A673 (cell line): Measurements from ENCODE around the gene RPL35A. TPM values are rescaled to one million over a fixed set of nuclear protein-coding genes. Genes with fewer than 3 reads are reported as not detected.

ENCODE experiments used
- BruUV-seq: library from RNA; stranded (reverse); fragments of 400-500 nt; replicated peaks from 2 replicates; lab custom pipeline; 2021; lab: Mats Ljungman, UMichigan
- CTCF ChIA-PET: fragments of 300-600 bp; sonication (Branson Sonifier 250); formaldehyde crosslinking; loops from one replicate; lab custom pipeline; 2022; ENCODE audit warnings: antibody characterized with exemption; lab: Charles Lee
- POLR2A ChIA-PET: fragments of 300-600 bp; sonication (Branson Sonifier 250); formaldehyde crosslinking; loops from one replicate; lab custom pipeline; 2022; ENCODE audit warnings: antibody characterized with exemption; ENCODE audit not compliant: low non-redundant PET; lab: Charles Lee
- DNase-seq: peaks from one replicate; pipeline ENCODE4 v3.0.0-alpha.2; 2015; ENCODE audit warnings: low spot score
- H3K27ac ChIP-seq: fragments of 200-600 bp; sonication (generic); 2 replicates; pipeline ENCODE4 v1.5.1; 2016; ENCODE audit warnings: mixed run types, low read depth, mild to moderate bottlenecking, mixed read lengths, antibody characterized with exemption, low read length; ENCODE audit not compliant: poor library complexity, severe bottlenecking
- H3K27me3 ChIP-seq: fragments of 200-600 bp; sonication (generic); replicated peaks from 2 replicates; pipeline ENCODE4 v1.6.1; 2017; ENCODE audit warnings: mixed run types, low read depth, mild to moderate bottlenecking, mixed read lengths, antibody characterized with exemption, low read length; ENCODE audit not compliant: insufficient read depth, poor library complexity
- H3K36me3 ChIP-seq: fragments of 200-600 bp; sonication (generic); 2 replicates; pipeline ENCODE4 v1.6.1; 2016; ENCODE audit warnings: mixed run types, mild to moderate bottlenecking, mixed read lengths, antibody characterized with exemption, low read length; ENCODE audit not compliant: insufficient read depth, poor library complexity, severe bottlenecking
- H3K4me1 ChIP-seq: fragments of 200-600 bp; sonication (generic); 2 replicates; pipeline ENCODE4 v1.6.1; 2017; ENCODE audit warnings: mixed run types, mild to moderate bottlenecking, mixed read lengths, antibody characterized with exemption, low read length; ENCODE audit not compliant: insufficient read depth, poor library complexity, severe bottlenecking
- H3K4me3 ChIP-seq: fragments of 200-600 bp; sonication (generic); 2 replicates; pipeline ENCODE4 v1.5.1; 2016; ENCODE audit warnings: low read depth, mixed run types, mild to moderate bottlenecking, mixed read lengths, low read length; ENCODE audit not compliant: poor library complexity, severe bottlenecking
- H3K9me3 ChIP-seq: fragments of 200-600 bp; sonication (generic); 2 replicates; pipeline ENCODE4 v1.6.1; 2016; ENCODE audit warnings: mixed run types, low read depth, mild to moderate bottlenecking, mixed read lengths, antibody characterized with exemption, low read length; ENCODE audit not compliant: poor library complexity, severe bottlenecking
- CTCF ChIP-seq: fragments of 300-800, 200-600 bp; sonication (generic); conservative IDR thresholded peaks from 2 replicates; pipeline ENCODE4 v1.5.1; 2017; ENCODE audit warnings: low read depth, mild to moderate bottlenecking, antibody characterized with exemption, low read length, moderate library complexity, mixed read lengths
- EZH2 ChIP-seq: fragments of 200-600 bp; sonication (generic); IDR thresholded peaks from 2 replicates; pipeline ENCODE4 v1.6.1; 2017; ENCODE audit warnings: borderline replicate concordance, low read depth, mild to moderate bottlenecking, mixed read lengths, antibody characterized with exemption, low read length; ENCODE audit not compliant: poor library complexity, severe bottlenecking
- intact Hi-C: fragments of 100-400 bp; cut with micrococcal nuclease; formaldehyde crosslinking; loops from one replicate; pipeline ENCODE4 v1.10.0; 2022; ENCODE audit not compliant: unreplicated experiment
- total RNA-seq: library from RNA; stranded (reverse); gene quantifications from 2 replicates; pipeline ENCODE4 v1.2.3, GENCODE V29; 2021

RPL35A gene
- total RNA-seq, 1 experiment from 2014 or later = 1,102 TPM

DNA sequence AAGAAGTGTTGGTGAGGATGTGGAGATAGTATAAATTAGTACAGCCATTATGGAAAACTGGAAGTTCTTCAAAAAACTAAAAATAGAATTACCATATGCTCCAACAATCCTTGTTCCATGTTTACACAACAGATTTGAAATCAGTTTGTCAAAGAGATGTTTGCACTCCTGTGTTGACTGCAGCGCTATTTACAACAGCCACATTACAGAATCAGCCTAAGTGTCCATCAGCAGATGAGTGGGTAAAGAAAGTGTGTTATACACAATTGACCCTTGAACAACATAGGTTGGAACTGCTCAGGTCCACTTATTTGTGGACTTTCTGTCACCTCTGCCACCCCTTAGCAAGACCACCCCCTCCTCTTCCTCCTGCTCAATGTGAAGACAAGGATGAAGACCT, 44.7 kb downstream of the RPL35A start:
- Histone ChIP-seq H3K4me3 (no peak overlapping the region), H3K36me3 (no peaks in the 10 kb centered on the region), H3K27me3 (no peaks in the 10 kb centered on the region), H3K27ac (no peak overlapping the region), H3K4me1 (no peaks in the 10 kb centered on the region), H3K9me3 (no peaks in the 10 kb centered on the region)
- TF ChIP-seq CTCF (no peak), EZH2 (no peak)
- CTCF ChIA-PET = no interaction called here
- POLR2A ChIA-PET = no interaction called here
- DNase-seq = no peak
- intact Hi-C loops = no loop called here
- BruUV-seq = no TSS peak

DNA sequence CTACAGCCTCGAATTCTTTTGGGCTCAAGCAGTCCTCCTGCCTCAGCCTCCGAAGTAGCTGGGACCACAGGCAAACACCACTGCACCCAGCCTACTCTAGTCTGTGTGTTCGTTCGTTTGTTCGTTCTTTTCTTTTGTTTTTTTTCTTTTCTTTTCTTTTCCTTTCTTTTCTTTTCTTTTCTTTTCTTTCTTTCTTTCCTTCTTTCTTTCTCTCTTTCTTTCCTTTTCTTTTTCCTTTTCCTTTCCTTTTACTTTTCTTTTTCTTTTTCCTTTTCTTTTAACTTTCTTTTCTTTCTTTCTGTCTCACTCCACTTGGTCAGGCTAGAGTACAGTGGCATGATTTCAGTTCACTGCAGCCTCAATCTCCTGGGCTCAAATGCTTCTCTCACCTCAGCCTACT, 46.9 kb downstream of the RPL35A start:
- no peak overlapping the region for H3K4me3 ChIP-seq
- TF ChIP-seq CTCF (no peak), EZH2 (no peak)

GRCh38 chr3:197997936-197998335, 47.9 kb downstream of the RPL35A start:
- no peak overlapping the region for H3K27ac ChIP-seq
- POLR2A ChIA-PET = no interaction called here
- H3K27me3 ChIP-seq = no peaks in the 10 kb centered on the region
- CTCF ChIA-PET = interaction anchor here (0.6 kb wide), 1 partner anchor 90 kb away, joined by 10 read pairs; no protein-coding TSS in a partner anchor
- no peak for DNase-seq
- H3K9me3 ChIP-seq = no peaks in the 10 kb centered on the region
- no peak for TF ChIP-seq CTCF
- no peak for TF ChIP-seq EZH2
- no peak overlapping the region for H3K4me3 ChIP-seq
- BruUV-seq = no TSS peak
- no peaks in the 10 kb centered on the region for H3K4me1 ChIP-seq
- no peaks in the 10 kb centered on the region for H3K36me3 ChIP-seq
- intact Hi-C loops = no loop called here

More for the DNA sequence above, 46.9 kb downstream of the RPL35A start:
- H3K4me1 ChIP-seq = no peaks in the 10 kb centered on the region
- H3K9me3 ChIP-seq = no peaks in the 10 kb centered on the region
- POLR2A ChIA-PET = no interaction called here
- H3K27ac ChIP-seq = no peak overlapping the region
- no TSS peak for BruUV-seq
- intact Hi-C loops = no loop called here
- DNase-seq = no peak
- H3K36me3 ChIP-seq = no peaks in the 10 kb centered on the region
- H3K27me3 ChIP-seq = no peaks in the 10 kb centered on the region
- CTCF ChIA-PET = no interaction called here

Other genes starting within 250 kb of the RPL35A start
- gene RUBCN, start 213.3 kb upstream of the RPL35A start, total RNA-seq = 24.9 and 25.6 TPM in 2 replicates
- gene FYTTD1, start 200.3 kb upstream of the RPL35A start, total RNA-seq = 89.7 and 93.8 TPM in 2 replicates
- 67.8 and 71.8 TPM in 2 replicates for gene LRCH3, start 158.9 kb upstream of the RPL35A start, total RNA-seq
- 15.9 and 17.4 TPM in 2 replicates for gene LMLN, start 10.0 kb downstream of the RPL35A start, total RNA-seq